H7 (cell line): ENCODE measurements around the gene MPP3. TPM values are rescaled to one million over a fixed set of nuclear protein-coding genes. Genes with fewer than 3 reads are reported as not detected.
"Not testable (repeated sequence)": the region's sequence is repeated elsewhere in the genome, so short reads cannot be mapped to it uniquely, and the experiment has no call there.

Experiments
- DNase-seq: peaks from one replicate; pipeline ENCODE4 v3.0.0; 2012
- H3K27me3 ChIP-seq: 2 replicates; pipeline ENCODE4 v1.6.0; 2011; ENCODE audit warnings: mild to moderate bottlenecking, low read length; ENCODE audit not compliant: control insufficient read depth, insufficient read depth
- H3K36me3 ChIP-seq: replicated peaks from 2 replicates; pipeline ENCODE4 v1.5.1; 2011; ENCODE audit warnings: low read length; ENCODE audit not compliant: control insufficient read depth, insufficient read depth
- H3K4me3 ChIP-seq: 2 replicates; pipeline ENCODE4 v1.5.1; 2011; ENCODE audit warnings: low read depth, mild to moderate bottlenecking, control low read depth, low read length, moderate library complexity; ENCODE audit not compliant: insufficient read depth
- total RNA-seq: library from RNA; depleted of rRNA; stranded (reverse); fragments of >200 nt; shearing (Covaris generic); gene quantifications from 2 replicates; pipeline ENCODE4 v1.2.3, GENCODE V29; 2014

Gene MPP3
- total RNA-seq, 1 experiment from 2014 or later: 7.7 TPM

DNA sequence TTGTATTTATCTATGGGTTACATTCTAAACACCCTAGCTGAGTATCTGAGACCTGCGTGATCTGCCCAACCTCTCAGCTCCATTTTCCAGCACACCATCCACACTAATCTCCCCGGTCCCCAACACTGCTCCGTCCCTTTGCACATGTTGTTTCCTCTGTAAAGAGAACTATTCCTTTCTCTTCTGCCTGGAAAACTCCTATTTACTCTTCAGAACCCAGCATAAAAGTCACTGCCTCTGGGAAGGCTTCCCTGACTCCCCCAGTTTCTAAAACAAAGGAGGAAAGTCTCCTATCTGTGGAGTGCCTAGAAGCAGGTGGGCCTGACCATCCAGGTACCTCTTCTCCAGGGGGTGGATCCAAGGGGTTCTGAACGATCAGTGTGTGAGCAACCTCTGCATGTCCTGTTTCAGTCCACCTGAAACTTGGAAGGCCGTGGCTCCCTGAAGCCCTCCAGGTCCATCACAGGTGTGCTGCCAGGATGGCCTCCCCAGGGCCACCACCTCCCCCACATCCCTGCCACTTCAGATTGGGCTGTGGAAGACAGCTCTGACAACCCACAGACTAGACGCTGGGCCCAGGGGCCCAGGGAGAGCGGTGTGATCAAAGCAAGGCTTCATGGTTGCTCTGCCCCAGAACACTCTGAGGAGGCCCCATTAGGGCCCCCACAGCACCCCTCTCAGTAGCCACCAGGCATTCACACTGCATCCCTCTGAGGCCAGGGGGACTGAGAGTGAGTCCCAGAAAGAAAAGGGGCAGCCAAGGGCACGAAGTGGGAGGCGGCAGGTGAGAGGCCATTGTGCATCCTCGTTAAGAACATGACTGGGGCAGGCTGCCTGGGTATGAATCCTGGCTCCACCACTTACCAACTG, 20.3 kb downstream of the MPP3 start:
- peaks cover 2% of the 10 kb centered on the region for H3K36me3 ChIP-seq
- DNase-seq: peak; percentile 16
- no peaks in the 10 kb centered on the region for H3K27me3 ChIP-seq
- no peak overlapping the region for H3K4me3 ChIP-seq

DNA sequence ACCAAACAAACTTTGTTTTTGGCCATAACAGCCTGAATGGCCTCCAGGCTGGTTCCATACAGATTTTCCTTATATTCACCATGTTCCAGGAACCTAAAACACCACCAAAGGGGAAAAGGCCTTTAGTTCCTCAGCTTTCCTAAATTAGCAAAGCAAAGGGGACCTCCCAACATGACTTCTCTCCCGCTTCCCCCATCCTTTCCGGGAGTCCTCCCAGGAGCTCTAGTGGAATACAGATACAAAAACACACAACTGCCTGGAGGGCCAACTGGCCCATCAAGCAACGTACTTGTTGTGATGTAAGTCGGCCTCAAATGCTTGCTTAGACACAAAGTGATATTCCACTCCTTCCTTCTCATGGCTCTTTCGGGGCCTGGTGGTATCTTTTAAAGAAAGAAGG, 22.1 kb downstream of the MPP3 start:
- no peak overlapping the region for H3K4me3 ChIP-seq

DNA sequence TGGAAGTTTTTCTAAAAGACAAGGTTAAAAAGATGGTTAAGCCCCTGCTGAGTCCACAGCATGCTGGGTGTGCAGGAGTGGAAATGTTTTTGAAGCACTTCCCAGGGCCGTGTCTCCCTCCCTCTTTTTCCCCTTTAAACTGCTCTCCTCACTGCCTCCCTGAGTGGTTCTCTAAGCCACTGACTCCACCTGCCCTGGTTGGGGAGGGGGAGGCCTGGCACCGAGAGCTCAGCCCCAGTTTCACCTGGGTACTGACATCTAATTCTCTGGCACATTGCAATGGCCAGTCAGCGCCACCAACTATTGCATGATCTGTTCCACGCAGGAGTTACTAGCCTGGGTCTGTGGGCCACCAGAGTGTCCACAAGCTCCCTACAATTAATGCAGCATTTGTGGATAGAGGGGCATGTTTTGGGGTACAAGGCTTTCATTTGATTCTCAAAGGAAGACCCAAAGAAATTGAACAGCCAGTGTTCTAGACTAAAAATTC, 22.7 kb downstream of the MPP3 start:
- H3K4me3 ChIP-seq: no peak overlapping the region
- DNase-seq: peak; percentile 47
- peaks cover 2% of the 10 kb centered on the region; the same call in 1 of the 2 replicates for H3K36me3 ChIP-seq
- H3K27me3 ChIP-seq: no peaks in the 10 kb centered on the region

More for the DNA sequence above, 22.1 kb downstream of the MPP3 start:
- Histone ChIP-seq H3K27me3 (no peaks in the 10 kb centered on the region), H3K36me3 (peaks cover 2% of the 10 kb centered on the region; the same call in 1 of the 2 replicates)
- peak; percentile 54 for DNase-seq

DNA sequence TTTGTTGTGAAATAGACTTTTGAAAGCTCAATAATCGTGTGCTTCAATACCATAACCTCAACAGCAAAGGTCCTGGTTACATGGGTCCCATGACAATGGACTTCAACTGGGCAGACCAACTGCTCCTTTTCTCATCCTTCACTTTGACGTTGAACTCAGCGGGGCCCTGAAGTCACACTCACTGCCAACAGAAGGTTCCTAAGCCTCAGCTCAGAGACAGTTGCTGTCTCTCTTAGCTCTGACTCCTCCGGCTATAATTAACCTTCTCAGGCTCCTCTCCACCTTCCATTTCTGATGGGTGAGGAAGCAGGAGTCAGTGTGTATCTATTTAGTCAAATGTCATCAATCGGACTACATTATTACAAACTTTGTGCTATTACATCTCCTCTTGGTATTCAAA, 23.8 kb downstream of the MPP3 start:
- Histone ChIP-seq H3K36me3 (peaks cover 2% of the 10 kb centered on the region; the same call in 1 of the 2 replicates), H3K4me3 (no peak overlapping the region), H3K27me3 (no peaks in the 10 kb centered on the region)
- no peak for DNase-seq

DNA sequence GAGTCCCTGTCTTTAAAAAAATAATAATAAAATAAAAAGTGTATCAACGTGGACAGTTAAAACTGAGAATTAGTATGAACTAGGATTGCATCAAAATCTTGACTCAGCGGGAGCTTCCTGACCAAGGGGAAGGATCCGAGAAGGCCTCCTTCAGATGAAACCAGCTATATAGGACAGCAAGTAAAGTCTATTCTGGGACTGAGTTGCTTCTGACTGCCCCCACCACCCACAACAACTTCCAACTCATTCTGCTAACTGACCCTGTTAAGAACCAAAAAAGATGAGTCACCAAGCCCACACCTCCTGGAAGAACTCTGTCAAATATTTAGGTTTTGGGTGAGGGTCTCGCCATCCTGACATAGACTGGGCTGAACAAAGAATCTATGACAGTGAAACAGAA, 24.9 kb downstream of the MPP3 start:
- H3K27me3 ChIP-seq: no peaks in the 10 kb centered on the region
- no peak for DNase-seq
- no peak overlapping the region for H3K4me3 ChIP-seq
- H3K36me3 ChIP-seq: peaks cover 2% of the 10 kb centered on the region; the same call in 1 of the 2 replicates

DNA sequence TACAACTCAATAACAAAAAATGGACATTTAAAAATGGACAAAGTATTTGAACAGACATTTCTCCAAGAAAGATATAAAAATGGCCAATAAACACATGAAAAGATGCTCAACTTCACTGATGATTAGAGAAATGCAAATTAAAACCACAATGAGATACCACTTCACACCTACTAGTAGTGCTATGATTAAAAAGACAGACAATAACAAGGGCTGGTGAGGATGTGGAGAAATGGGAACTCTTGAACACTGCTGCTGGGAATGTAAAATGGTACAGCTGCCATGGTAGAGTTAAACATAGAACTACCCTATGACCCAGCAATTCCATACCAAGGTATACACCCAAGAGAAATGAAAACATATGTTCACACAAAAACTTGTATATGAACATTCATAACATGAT, 27.8 kb downstream of the MPP3 start:
- no peak for DNase-seq
- Histone ChIP-seq H3K27me3 (no peaks in the 10 kb centered on the region), H3K4me3 (no peak overlapping the region), H3K36me3 (peaks cover 1% of the 10 kb centered on the region; the same call in 1 of the 2 replicates)

DNA sequence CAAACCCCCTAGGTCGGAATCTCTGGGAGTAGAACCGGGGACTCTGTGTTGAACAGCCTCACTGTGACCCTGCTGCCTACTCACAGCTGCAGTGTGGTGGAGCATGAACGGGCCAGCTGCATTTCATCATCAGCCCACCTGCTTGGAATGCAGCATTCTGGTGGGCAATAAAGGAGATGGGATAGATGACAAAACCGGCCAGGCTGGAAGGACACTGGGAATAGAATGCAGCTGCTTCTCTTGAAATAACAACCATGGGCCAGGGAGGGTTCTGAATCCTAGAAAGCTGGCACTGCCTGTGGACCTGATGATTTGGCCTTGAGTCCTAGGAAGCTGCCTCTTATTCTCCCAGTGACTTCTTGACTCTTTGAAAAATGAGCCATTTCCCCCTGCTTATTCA, 29.2 kb downstream of the MPP3 start:
- Histone ChIP-seq H3K4me3 (no peak overlapping the region), H3K27me3 (no peaks in the 10 kb centered on the region), H3K36me3 (peaks cover 1% of the 10 kb centered on the region; the same call in 1 of the 2 replicates)
- peak; percentile 68 for DNase-seq

DNA sequence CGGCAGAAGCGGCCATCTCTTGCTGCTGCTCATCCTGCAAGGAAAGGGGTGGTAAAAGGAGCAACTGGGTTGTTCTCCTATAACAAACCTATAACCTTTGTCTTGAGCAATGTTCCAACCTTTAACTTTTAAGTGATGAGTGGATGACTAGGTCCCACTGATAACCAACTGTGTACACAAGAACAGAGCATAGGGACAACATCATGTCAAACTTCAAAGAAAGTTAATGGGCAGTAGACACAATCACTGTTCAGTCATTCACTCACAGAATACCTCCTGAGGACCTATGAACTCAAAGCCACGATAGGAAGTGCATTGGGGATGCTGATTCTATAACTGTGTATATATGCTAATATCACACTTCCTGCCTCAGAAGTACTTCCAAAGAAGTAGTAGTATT, 31.1 kb downstream of the MPP3 start:
- H3K4me3 ChIP-seq: no peak overlapping the region
- no peaks in the 10 kb centered on the region for H3K36me3 ChIP-seq
- no peak for DNase-seq
- no peaks in the 10 kb centered on the region for H3K27me3 ChIP-seq

DNA sequence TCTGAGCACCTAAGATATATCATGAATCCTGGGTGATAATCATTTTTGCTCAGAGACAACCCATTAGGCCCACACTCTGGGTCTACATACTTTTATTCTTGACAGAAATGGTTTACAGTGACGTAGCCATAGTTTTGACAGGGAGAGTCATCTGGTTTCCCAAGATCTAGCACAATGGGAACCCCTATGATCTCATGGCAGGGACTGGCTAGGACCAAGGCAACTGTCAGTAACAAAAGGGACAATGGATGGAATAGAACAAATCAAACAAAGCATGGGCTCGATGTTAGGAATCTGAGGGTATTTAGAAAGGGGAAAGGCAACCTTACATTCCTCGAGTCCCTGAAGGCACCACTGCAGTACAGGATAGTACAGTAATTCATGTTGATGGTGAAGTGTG, 32.2 kb downstream of the MPP3 start:
- DNase-seq: no peak
- Histone ChIP-seq H3K36me3 (no peaks in the 10 kb centered on the region), H3K4me3 (no peak overlapping the region), H3K27me3 (no peaks in the 10 kb centered on the region)

DNA sequence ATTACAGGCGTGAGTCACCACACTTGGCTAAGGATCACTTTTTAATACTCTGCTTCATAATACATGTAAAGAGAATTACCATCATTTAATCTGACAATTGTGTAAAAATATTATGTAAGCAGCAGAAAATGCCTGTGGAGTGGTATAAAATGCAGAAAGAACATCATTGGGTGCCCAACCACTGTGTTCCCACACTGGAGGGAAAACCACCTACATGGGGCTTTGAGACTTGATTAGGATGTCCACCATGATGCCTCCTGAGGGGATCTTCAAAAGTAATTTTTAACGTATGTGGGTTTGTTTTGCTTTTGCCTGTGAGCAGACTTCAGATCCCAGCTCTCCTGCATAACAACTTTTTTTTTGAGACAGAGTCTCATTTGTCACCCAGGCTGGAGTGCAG, 33.9 kb downstream of the MPP3 start:
- Histone ChIP-seq H3K27me3 (no peaks in the 10 kb centered on the region), H3K4me3 (no peak overlapping the region), H3K36me3 (no peaks in the 10 kb centered on the region)
- DNase-seq: no peak

DNA sequence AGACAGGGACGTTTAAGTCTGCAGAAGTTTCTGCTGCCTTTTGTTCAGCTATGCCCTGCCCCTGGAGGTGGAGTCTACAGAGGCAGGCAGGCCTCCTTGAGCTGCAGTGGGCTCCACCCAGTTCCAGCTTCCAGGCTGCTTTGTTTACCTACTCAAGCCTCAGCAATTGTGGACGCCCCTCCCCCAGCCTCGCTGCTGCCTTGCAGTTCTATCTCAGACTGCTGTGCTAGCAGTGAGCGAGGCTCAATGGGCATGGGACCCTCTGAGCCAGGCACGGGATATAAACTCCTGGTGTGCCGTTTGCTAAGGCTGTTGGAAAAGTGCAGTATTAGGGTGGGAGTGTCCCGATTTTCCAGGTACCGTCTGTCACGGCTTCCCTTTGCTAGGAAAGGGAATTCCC, 34.9 kb downstream of the MPP3 start:
- DNase-seq, H3K4me3 ChIP-seq, H3K27me3 ChIP-seq, H3K36me3 ChIP-seq: not testable (repeated sequence)

DNA sequence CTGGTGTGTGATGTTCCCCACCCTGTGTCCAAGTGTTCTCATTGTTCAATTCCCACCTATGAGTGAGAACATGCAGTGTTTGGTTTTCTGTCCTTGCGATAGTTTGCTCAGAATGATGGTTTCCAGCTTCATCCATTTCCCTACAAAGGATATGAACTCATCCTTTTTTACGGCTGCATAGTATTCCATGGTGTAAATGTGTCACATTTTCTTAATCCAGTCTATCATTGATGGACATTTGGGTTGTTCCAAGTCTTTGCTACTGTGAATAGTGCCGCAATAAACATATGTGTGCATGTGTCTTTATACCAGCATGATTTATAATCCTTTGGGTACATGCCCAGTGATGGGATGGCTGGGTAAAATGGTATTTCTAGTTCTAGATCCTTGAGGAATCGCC, 40.3 kb downstream of the MPP3 start:
- not testable (repeated sequence) for DNase-seq, H3K4me3 ChIP-seq, H3K27me3 ChIP-seq, H3K36me3 ChIP-seq

DNA sequence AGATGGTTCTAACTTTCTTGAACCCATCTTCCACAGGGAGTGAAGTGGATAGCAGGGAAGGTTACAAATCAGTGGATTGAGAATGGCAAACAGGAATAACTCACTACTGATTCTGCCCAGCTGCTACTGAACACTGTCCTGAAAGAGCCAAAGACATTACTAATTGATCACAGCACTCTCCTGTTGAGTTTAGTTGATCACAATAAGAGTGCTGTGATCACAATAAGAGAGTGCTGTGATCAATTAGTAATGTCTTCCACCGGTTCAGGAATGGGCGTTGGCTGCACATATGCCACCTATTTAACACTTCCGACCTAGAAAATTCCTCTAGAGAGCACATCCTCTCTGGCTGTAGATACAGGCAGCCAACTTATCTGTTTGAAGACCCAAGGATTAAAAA, 41.4 kb downstream of the MPP3 start:
- peak; percentile 61 for DNase-seq
- no peak overlapping the region for H3K4me3 ChIP-seq
- no peaks in the 10 kb centered on the region for H3K36me3 ChIP-seq
- no peaks in the 10 kb centered on the region for H3K27me3 ChIP-seq

DNA sequence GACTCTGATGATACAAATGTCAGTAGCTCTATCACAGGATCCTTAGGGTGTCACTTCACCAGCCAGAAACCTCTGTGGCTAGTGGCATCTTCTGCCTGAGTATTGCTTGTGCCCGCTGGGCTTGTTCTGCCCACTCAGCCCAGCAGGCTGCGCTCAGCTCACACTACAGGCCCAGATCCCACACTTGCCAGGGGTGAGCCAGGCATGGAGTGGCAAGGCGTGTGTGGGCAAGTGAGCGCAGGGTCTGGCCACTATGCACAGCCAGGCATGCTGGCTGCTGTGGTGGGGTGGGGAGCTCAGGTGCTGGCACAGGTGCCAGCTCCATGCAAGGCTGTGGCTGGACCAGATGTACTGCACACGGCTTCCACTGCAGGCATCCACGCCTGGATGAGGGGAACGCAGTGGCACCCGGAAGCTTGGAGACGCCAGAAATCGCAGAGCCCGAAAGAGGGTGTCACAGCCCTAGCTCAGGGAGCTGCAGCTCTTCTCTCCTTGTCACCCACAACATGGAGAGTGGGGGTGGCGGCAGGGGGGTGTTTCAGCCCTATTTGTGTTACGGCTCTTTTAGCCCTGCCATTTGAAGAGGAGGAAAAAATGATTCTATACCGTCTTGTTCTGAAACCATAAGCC, 42.5 kb downstream of the MPP3 start:
- Histone ChIP-seq H3K4me3 (no peak overlapping the region), H3K36me3 (no peaks in the 10 kb centered on the region), H3K27me3 (no peaks in the 10 kb centered on the region)
- no peak for DNase-seq

DNA sequence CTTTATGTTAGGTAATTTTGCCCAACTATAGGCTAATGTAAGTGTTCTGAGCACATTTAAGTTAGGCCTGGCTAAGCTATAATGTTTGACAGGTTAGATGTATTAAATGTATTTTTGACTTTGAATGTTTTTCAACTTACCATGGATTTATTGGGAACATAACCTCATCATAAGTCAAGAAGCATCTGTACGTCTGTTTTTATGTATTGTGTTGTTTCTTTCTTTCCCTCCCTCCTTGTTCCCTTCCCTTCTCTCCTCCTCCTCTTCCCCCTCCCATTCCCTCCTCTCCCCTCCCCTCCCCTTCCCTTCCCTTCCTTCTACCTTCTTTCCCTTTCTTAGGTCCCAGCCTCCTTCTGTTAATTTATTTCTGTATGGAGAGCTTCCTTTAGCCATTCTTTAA, 43.5 kb downstream of the MPP3 start:
- DNase-seq: no peak
- H3K4me3 ChIP-seq: no peak overlapping the region
- no peaks in the 10 kb centered on the region for H3K36me3 ChIP-seq
- H3K27me3 ChIP-seq: no peaks in the 10 kb centered on the region
